ENCODE data around the gene NOLC1. TPM values are rescaled to one million over a fixed set of nuclear protein-coding genes. Genes with fewer than 3 reads are reported as not detected.

Gene NOLC1
- total RNA-seq, 3 donors from 2014 or later: 33.2 to 44.3 (median 40.1) TPM

DNA sequence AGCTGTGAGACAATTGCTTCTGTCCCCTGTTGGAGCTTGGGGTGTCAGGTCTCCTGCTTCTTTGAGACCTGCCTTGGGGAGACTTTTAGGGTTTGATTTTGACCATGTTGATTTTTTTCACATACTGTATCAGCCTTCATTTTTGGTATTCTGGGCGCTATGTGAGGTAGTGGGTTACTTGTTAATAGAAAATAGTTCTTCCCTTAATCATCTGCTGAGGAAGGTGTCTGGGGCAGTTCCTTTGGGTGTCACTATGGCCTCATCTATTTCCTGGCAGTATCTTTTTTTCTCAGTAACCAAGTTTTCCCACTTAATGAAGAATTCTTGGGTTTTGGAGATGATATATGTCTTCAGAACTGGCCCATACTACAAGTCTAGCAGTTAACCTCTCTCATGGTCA, 4.6 kb upstream of the NOLC1 start:
- intact Hi-C loops (cut with DNase I, micrococcal nuclease): no loop called here
- Histone ChIP-seq H3K36me3 (ENCODE audit: low read depth) (peaks cover 4% of the 10 kb centered on the region), H3K4me3 (no peak overlapping the region), H3K4me1 (ENCODE audit: low read depth) (peaks cover 4% of the 10 kb centered on the region), H3K9me3 (no peaks in the 10 kb centered on the region)
- TF ChIP-seq, protein P1, sequence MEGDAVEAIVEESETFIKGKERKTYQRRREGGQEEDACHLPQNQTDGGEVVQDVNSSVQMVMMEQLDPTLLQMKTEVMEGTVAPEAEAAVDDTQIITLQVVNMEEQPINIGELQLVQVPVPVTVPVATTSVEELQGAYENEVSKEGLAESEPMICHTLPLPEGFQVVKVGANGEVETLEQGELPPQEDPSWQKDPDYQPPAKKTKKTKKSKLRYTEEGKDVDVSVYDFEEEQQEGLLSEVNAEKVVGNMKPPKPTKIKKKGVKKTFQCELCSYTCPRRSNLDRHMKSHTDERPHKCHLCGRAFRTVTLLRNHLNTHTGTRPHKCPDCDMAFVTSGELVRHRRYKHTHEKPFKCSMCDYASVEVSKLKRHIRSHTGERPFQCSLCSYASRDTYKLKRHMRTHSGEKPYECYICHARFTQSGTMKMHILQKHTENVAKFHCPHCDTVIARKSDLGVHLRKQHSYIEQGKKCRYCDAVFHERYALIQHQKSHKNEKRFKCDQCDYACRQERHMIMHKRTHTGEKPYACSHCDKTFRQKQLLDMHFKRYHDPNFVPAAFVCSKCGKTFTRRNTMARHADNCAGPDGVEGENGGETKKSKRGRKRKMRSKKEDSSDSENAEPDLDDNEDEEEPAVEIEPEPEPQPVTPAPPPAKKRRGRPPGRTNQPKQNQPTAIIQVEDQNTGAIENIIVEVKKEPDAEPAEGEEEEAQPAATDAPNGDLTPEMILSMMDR (IDR thresholded peaks at IDR 0.05): no peak
- ATAC-seq (no peak), DNase-seq (no peak)

DNA sequence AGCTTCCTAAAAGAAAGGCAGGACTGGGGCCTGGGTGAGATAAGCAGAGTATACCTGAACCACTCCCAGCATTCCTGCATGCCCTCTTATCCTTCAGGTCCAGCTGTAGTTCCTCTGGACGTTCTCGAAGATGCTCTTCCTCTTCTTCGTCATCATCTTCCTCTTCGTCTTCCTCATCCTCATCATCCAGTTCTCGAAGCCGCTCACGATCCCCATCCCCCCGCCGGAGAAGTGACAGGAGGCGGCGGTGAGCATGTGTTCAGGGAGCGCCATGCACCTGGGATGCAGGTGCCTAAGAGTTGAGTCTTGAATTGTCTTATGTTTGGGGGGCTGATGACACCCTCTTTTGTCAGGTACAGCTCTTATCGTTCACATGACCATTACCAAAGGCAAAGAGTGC, 3.9 kb upstream of the NOLC1 start:
- ATAC-seq: no peak
- Histone ChIP-seq H3K9me3 (no peaks in the 10 kb centered on the region), H3K4me1 (ENCODE audit: low read depth) (peaks cover 9% of the 10 kb centered on the region), H3K36me3 (ENCODE audit: low read depth) (peaks cover 4% of the 10 kb centered on the region), H3K4me3 (no peak overlapping the region)
- DNase-seq: no peak
- TF ChIP-seq, protein P1 (IDR thresholded peaks at IDR 0.05): no peak
- intact Hi-C loops (cut with DNase I, micrococcal nuclease): no loop called here

DNA sequence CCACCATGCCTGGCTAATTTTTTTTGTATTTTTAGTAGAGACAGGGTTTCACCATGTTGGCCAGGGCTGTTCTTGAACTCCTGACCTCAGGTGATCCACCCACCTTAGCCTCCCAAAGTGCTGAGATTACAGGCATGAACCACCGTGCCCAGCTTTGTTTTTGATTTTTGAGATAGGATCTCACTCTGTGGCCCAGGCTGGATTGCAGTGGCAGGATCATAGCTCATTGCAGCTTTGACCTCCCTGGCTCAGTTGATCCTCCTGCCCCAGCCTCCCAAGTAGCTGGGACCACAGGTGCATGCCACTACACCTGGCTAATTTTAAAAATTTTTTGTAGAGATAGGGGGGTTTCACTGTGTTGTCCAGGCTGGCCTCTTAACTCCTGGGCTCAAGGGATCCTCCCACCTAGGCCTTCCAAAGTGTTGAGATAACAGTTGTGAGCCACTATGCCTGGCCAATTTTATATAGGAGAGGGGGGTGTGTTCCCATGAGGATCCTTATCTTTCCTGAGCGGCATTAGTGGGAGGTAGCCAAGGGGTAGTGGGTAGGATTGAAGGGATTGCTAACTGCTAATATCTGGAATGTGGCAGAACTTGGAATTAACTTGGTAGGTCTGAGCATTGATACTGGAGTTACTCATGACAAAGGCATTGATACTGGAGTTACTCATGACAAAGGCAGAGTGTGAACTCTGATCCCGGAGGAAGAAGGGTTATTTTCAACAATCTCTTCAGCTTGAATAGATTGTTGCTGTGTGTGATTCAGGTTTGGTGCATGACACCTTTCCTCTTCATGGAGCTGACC, 1.0 kb upstream of the NOLC1 start:
- DNase-seq (no peak), ATAC-seq (no peak)
- H3K4me1 ChIP-seq (ENCODE audit: low read depth): peaks cover 20% of the 10 kb centered on the region
- intact Hi-C loops (cut with DNase I, micrococcal nuclease): no loop called here
- TF ChIP-seq, protein P1 (IDR thresholded peaks at IDR 0.05): no peak
- H3K9me3 ChIP-seq: no peaks in the 10 kb centered on the region
- H3K4me3 ChIP-seq: peak overlapping the region; percentile 64
- H3K36me3 ChIP-seq (ENCODE audit: low read depth): peaks cover 4% of the 10 kb centered on the region

DNA sequence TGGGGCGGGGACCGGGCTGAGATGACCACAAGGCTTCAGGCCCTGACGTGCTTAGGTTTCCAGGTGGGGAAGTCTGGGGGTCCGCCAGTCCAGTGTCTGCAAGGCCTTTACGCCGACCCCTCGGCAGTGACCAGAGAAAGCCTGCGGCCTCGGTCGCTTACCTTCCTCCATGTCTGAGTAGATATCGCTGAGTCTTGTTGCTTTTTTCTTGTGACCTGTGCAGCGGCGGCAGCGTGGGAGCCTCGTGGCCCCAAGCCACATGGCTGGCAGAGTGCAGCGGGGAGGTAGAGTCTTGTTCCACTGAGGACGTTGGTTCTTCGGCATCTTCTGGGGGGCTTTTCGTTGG, 329 bp downstream of the NOLC1 start:
- Histone ChIP-seq H3K36me3 (ENCODE audit: low read depth) (peaks cover 4% of the 10 kb centered on the region), H3K9me3 (no peaks in the 10 kb centered on the region), H3K4me1 (ENCODE audit: low read depth) (peaks cover 20% of the 10 kb centered on the region), H3K4me3 (peak overlapping the region; percentile 64)
- TF ChIP-seq, protein P1 (IDR thresholded peaks at IDR 0.05): no peak
- peak; percentile 47 for ATAC-seq
- DNase-seq: no peak
- intact Hi-C loops (cut with DNase I, micrococcal nuclease): no loop called here

DNA sequence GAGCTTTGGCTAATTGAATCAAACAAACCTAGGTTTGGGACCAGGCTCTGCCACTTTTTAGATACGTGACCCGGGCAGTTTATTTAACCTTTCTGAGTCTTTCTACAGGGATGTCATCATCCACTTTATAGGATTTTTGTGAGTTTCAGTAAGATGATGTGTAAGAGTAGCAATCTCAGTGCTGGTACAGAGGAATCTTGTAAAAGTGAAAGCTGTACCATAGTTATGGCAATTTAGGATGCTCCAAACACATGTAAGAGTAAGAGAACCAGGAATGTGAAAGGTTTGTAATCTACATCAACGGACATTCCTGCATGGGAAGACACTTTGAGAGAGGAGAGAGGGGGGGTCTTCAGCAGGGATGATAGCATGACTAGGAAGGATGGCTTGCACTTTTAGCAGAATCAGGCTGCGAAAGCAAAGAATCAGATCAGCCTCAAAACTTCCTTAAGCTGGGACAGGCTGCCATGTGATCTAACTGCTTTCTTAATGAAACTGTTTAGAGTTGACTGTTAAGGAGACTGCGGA, 968 bp downstream of the NOLC1 start:
- Histone ChIP-seq H3K36me3 (ENCODE audit: low read depth) (peaks cover 4% of the 10 kb centered on the region), H3K4me1 (ENCODE audit: low read depth) (peaks cover 20% of the 10 kb centered on the region), H3K4me3 (peak overlapping the region; percentile 64), H3K9me3 (no peaks in the 10 kb centered on the region)
- TF ChIP-seq, protein P1 (IDR thresholded peaks at IDR 0.05): no peak
- DNase-seq (no peak), ATAC-seq (no peak)
- intact Hi-C loops (cut with DNase I, micrococcal nuclease): no loop called here

Data from mucosa of descending colon (tissue), 3 donors.